ENCODE results near the gene SRSF3. TPM values are rescaled to one million over a fixed set of nuclear protein-coding genes. Genes with fewer than 3 reads are reported as not detected.

SRSF3 gene
- total RNA-seq, 2 experiments from 2014 or later, result 316 to 539 TPM

- Histone ChIP-seq H3K9me2 (ENCODE audit: insufficient read depth, low read length) (no peaks in the 10 kb centered on the region), H3K4me3 (ENCODE audit: low read depth, low read length, poor library complexity, severe bottlenecking) (no peak overlapping the region), H3K4me2 (ENCODE audit: low read length) (no peak overlapping the region), H4K20me1 (ENCODE audit: insufficient read depth, low read length) (0 out of 2 replicates have a peak, but pooled peaks cover 6% of the 10 kb centered on the region), H2AFZ (ENCODE audit: low read length) (no peak overlapping the region), H3K36me3 (ENCODE audit: insufficient read depth, low read length) (peaks cover 69% of the 10 kb centered on the region), H3K27ac (ENCODE audit: low read depth, low read length, poor library complexity, severe bottlenecking) (no peak overlapping the region), H3K4me1 (ENCODE audit: insufficient read depth, low read length, poor library complexity, severe bottlenecking) (peaks cover 6% of the 10 kb centered on the region), H3K79me2 (ENCODE audit: insufficient read depth, low read depth, low read length) (no peaks in the 10 kb centered on the region), H3K9me3 (ENCODE audit: low read length) (no peaks in the 10 kb centered on the region)
- CTCF ChIA-PET (ENCODE audit: unreplicated experiment), result no interaction called here
- TF ChIP-seq CTCF (conservative IDR thresholded peaks at IDR 0.05; ENCODE audit: low read length) (no peak), EZH2phosphoT487 (IDR thresholded peaks at IDR 0.05; ENCODE audit: borderline replicate concordance, low read depth, low read length) (no peak)
- no peak for DNase-seq (ENCODE audit: low spot score)
- no TSS peak for BruUV-seq (replicated peaks)
- intact Hi-C loops (cut with micrococcal nuclease; ENCODE audit: unreplicated experiment), result no loop called here
- POLR2A ChIA-PET, result interaction anchor here (0.6 kb wide), 2 partner anchors 93 to 353 kb away, joined by 3 to 4 read pairs; no protein-coding TSS in a partner anchor
These were observed 18.0 kb downstream of the SRSF3 start for GRCh38 chr6:36612101-36612625.

GRCh38 chr6:36613200-36613995, 19.2 kb downstream of the SRSF3 start:
- CTCF ChIA-PET (ENCODE audit: unreplicated experiment), result no interaction called here
- H3K79me2 ChIP-seq (ENCODE audit: insufficient read depth, low read depth, low read length), result no peaks in the 10 kb centered on the region
- no TSS peak for BruUV-seq (replicated peaks)
- H3K4me2 ChIP-seq (ENCODE audit: low read length), result no peak overlapping the region
- intact Hi-C loops (cut with micrococcal nuclease; ENCODE audit: unreplicated experiment), result no loop called here
- DNase-seq (ENCODE audit: low spot score), result no peak
- no peaks in the 10 kb centered on the region for H4K20me1 ChIP-seq (ENCODE audit: insufficient read depth, low read length)
- no peaks in the 10 kb centered on the region for H3K9me2 ChIP-seq (ENCODE audit: insufficient read depth, low read length)
- H3K36me3 ChIP-seq (ENCODE audit: insufficient read depth, low read length), result peaks cover 56% of the 10 kb centered on the region
- peaks cover 6% of the 10 kb centered on the region for H3K4me1 ChIP-seq (ENCODE audit: insufficient read depth, low read length, poor library complexity, severe bottlenecking)
- no peak overlapping the region for H3K27ac ChIP-seq (ENCODE audit: low read depth, low read length, poor library complexity, severe bottlenecking)
- H3K4me3 ChIP-seq (ENCODE audit: low read depth, low read length, poor library complexity, severe bottlenecking), result no peak overlapping the region
- POLR2A ChIA-PET, result no interaction called here
- no peak overlapping the region for H2AFZ ChIP-seq (ENCODE audit: low read length)
- no peaks in the 10 kb centered on the region for H3K9me3 ChIP-seq (ENCODE audit: low read length)
- TF ChIP-seq CTCF (conservative IDR thresholded peaks at IDR 0.05; ENCODE audit: low read length) (no peak), EZH2phosphoT487 (IDR thresholded peaks at IDR 0.05; ENCODE audit: borderline replicate concordance, low read depth, low read length) (no peak)

All from OCI-LY7 (cell line).